GM23338 (cell line): ENCODE measurements around the gene BRAF. TPM values are rescaled to one million over a fixed set of nuclear protein-coding genes. Genes with fewer than 3 reads are reported as not detected.

Experiments
- ATAC-seq: fragments of 200-7000 bp; cut with Tn5 transposase; 3 replicates; pipeline ENCODE4 v1.9.1; 2020
- DNase-seq: peaks from one replicate; pipeline ENCODE4 v3.0.0-alpha.2; 2015; ENCODE audit warnings: low spot score
- H2AFZ ChIP-seq: fragments of 200-600 bp; sonication (generic); 2 replicates; pipeline ENCODE4 v1.8.0; 2016; ENCODE audit warnings: antibody characterized with exemption, mild to moderate bottlenecking, moderate library complexity
- H3F3A ChIP-seq: fragments of 200-600 bp; sonication (generic); replicated peaks from 2 replicates; pipeline ENCODE4 v1.8.0; 2017; ENCODE audit warnings: antibody characterized with exemption, mixed run types, low read depth
- H3K27ac ChIP-seq: fragments of 200-600 bp; sonication (generic); 2 replicates; pipeline ENCODE4 v1.6.1; 2016; ENCODE audit warnings: low read depth
- H3K27me3 ChIP-seq: fragments of 200-600 bp; sonication (generic); 2 replicates; pipeline ENCODE4 v1.8.0; 2016; ENCODE audit warnings: mild to moderate bottlenecking, mixed run types, moderate library complexity; ENCODE audit not compliant: insufficient read depth
- H3K36me3 ChIP-seq: fragments of 200-600 bp; sonication (generic); 2 replicates; pipeline ENCODE4 v1.8.0; 2016; ENCODE audit warnings: mild to moderate bottlenecking; ENCODE audit not compliant: insufficient read depth
- H3K4me1 ChIP-seq: fragments of 200-600 bp; sonication (generic); 2 replicates; pipeline ENCODE4 v1.8.0; 2016; ENCODE audit warnings: mild to moderate bottlenecking, moderate library complexity; ENCODE audit not compliant: insufficient read depth
- H3K4me2 ChIP-seq: fragments of 200-600 bp; sonication (generic); 2 replicates; pipeline ENCODE4 v1.7.1; 2017; ENCODE audit warnings: mixed run types
- H3K4me3 ChIP-seq: fragments of 200-600 bp; sonication (generic); 2 replicates; pipeline ENCODE4 v1.6.1; 2016; ENCODE audit warnings: mixed run types
- H3K79me2 ChIP-seq: fragments of 200-600 bp; sonication (generic); replicated peaks from 2 replicates; pipeline ENCODE4 v1.8.0; 2017; ENCODE audit warnings: mild to moderate bottlenecking; ENCODE audit not compliant: insufficient read depth
- H3K9me2 ChIP-seq: fragments of 200-600 bp; sonication (generic); 2 replicates; pipeline ENCODE4 v1.8.0; 2017; ENCODE audit not compliant: insufficient read depth
- H4K20me1 ChIP-seq: fragments of 200-600 bp; sonication (generic); replicated peaks from 2 replicates; pipeline ENCODE4 v1.8.0; 2017; ENCODE audit warnings: mild to moderate bottlenecking; ENCODE audit not compliant: insufficient read depth
- H3K27ac Mint-ChIP-seq: 2 replicates; pipeline ENCODE4 v1.8.0; 2020; ENCODE audit warnings: inconsistent platforms, mild to moderate bottlenecking, moderate library complexity, mixed read lengths
- H3K27me3 Mint-ChIP-seq: 3 replicates; pipeline ENCODE4 v1.8.0; 2022; ENCODE audit warnings: low read depth, mild to moderate bottlenecking, moderate library complexity, mixed read lengths, inconsistent platforms; ENCODE audit not compliant: insufficient read depth, poor library complexity
- H3K36me3 Mint-ChIP-seq: 3 replicates; pipeline ENCODE4 v1.8.0; 2021; ENCODE audit warnings: low read depth, mild to moderate bottlenecking, inconsistent platforms, moderate library complexity, mixed read lengths
- H3K4me1 Mint-ChIP-seq: 3 replicates; pipeline ENCODE4 v1.8.0; 2020; ENCODE audit warnings: mild to moderate bottlenecking, inconsistent platforms, mixed read lengths
- H3K4me3 Mint-ChIP-seq: 3 replicates; pipeline ENCODE4 v1.8.0; 2021; ENCODE audit warnings: moderate library complexity, mild to moderate bottlenecking, inconsistent platforms, mixed read lengths
- H3K9me3 Mint-ChIP-seq: 3 replicates; pipeline ENCODE4 v1.8.0; 2020; ENCODE audit warnings: moderate library complexity, mild to moderate bottlenecking, inconsistent platforms, mixed read lengths
- EZH2 ChIP-seq: fragments of 200-600 bp; sonication (generic); IDR thresholded peaks from one replicate; pipeline ENCODE4 v1.8.0; 2017; ENCODE audit warnings: antibody characterized with exemption, mild to moderate bottlenecking, low read depth; ENCODE audit not compliant: unreplicated experiment
- JUNB ChIP-seq: IDR thresholded peaks from one replicate; pipeline ENCODE4 v1.6.1; 2016; ENCODE audit warnings: antibody characterized with exemption; ENCODE audit not compliant: unreplicated experiment
- NANOG ChIP-seq: IDR thresholded peaks from 2 replicates; pipeline ENCODE4 v1.6.1; 2016; ENCODE audit warnings: antibody characterized with exemption, borderline replicate concordance
- ZNF114 ChIP-seq: fragments of 250-450 bp; sonication (Bioruptor Pico); IDR thresholded peaks from 2 replicates; pipeline ENCODE4 v1.5.0; 2020; ENCODE audit warnings: mild to moderate bottlenecking, moderate library complexity
- ZNF331 ChIP-seq: fragments of 250-450 bp; sonication (Bioruptor Pico); IDR thresholded peaks from 2 replicates; pipeline ENCODE4 v1.5.0; 2020; ENCODE audit warnings: low read depth, mild to moderate bottlenecking, moderate library complexity
- polyA plus RNA-seq: library from polyadenylated mRNA; unstranded; fragments of >200 nt; fragmentation: Nextera tagmentation; extraction: Ambion mirVana; gene quantifications from 2 replicates; pipeline ENCODE4 v1.2.1, GENCODE V29; 2016
- total RNA-seq: library from RNA; depleted of rRNA; stranded (reverse); fragments of >200 nt; shearing (Covaris generic); gene quantifications from 2 replicates; pipeline ENCODE4 v1.2.3, GENCODE V29; 2014
- TF ChIP-seq, protein P1 (sequence below): fragments of 250-450 bp; sonication (Bioruptor Pico); IDR thresholded peaks from 2 replicates; pipeline ENCODE4 v1.5.0; 2020; ENCODE audit warnings: mild to moderate bottlenecking, moderate library complexity

BRAF gene
- total and polyA plus RNA-seq, 2 experiments from 2014 or later, result 14.6 to 36.8 TPM

GRCh38 chr7:140722254-140722653 is 202.5 kb downstream of the BRAF start:
- H3K27me3 ChIP-seq, result no peaks in the 10 kb centered on the region
- Mint-ChIP-seq H3K4me1 (no peaks in the 10 kb centered on the region), H3K27me3 (peaks cover 2% of the 10 kb centered on the region), H3K36me3 (no peaks in the 10 kb centered on the region), H3K4me3 (no peak overlapping the region), H3K27ac (no peak overlapping the region), H3K9me3 (no peaks in the 10 kb centered on the region)
- TF ChIP-seq EZH2 (no peak), ZNF114 (no peak), ZNF331 (CRISPR knock-in tag) (no peak), NANOG (no peak)
- no peaks in the 10 kb centered on the region for H4K20me1 ChIP-seq
- no peaks in the 10 kb centered on the region for H3K79me2 ChIP-seq
- no peaks in the 10 kb centered on the region for H3K36me3 ChIP-seq
- H3K4me2 ChIP-seq, result no peak overlapping the region
- H3K27ac ChIP-seq, result 0 out of 2 replicates have a peak overlapping the region, but pooled peaks have one; percentile 56
- DNase-seq (no peak), ATAC-seq (no peak)
- no peaks in the 10 kb centered on the region for H3F3A ChIP-seq
- H2AFZ ChIP-seq, result no peak overlapping the region
- H3K4me1 ChIP-seq, result no peaks in the 10 kb centered on the region
- no peaks in the 10 kb centered on the region for H3K9me2 ChIP-seq
- no peak overlapping the region for H3K4me3 ChIP-seq

DNA sequence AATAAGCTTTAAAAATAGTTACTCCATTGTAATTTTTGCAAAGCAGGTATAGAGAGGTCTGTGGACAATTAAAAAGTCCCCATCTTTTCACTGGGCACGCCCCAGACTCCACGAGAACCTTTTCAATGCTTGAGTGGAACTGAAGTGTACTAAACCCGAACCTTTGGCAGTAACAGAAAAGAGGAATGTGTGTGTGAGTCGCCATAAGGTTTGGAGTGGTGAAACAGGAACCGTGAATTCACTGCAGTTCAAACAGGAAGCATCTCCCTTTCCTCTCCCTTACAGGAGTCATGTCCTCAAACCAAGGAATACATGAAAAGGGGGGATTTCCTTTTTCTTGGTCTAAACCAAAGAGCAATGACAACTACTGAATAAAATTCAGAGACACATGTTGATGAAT is 205.0 kb downstream of the BRAF start:
- no peak overlapping the region for H3K4me2 ChIP-seq
- no peak for DNase-seq
- H3K27ac ChIP-seq, result no peak overlapping the region
- no peaks in the 10 kb centered on the region for H3F3A ChIP-seq
- no peak for ATAC-seq
- Mint-ChIP-seq H3K4me3 (no peak overlapping the region), H3K36me3 (peaks cover 7% of the 10 kb centered on the region), H3K4me1 (no peaks in the 10 kb centered on the region), H3K27me3 (peaks cover 6% of the 10 kb centered on the region), H3K9me3 (peaks cover 4% of the 10 kb centered on the region; the same call in 2 of the 3 replicates), H3K27ac (no peak overlapping the region)
- no peaks in the 10 kb centered on the region for H3K4me1 ChIP-seq
- no peaks in the 10 kb centered on the region for H3K36me3 ChIP-seq
- TF ChIP-seq JUNB (no peak), ZNF114 (no peak), NANOG (no peak)
- TF ChIP-seq, protein P1, sequence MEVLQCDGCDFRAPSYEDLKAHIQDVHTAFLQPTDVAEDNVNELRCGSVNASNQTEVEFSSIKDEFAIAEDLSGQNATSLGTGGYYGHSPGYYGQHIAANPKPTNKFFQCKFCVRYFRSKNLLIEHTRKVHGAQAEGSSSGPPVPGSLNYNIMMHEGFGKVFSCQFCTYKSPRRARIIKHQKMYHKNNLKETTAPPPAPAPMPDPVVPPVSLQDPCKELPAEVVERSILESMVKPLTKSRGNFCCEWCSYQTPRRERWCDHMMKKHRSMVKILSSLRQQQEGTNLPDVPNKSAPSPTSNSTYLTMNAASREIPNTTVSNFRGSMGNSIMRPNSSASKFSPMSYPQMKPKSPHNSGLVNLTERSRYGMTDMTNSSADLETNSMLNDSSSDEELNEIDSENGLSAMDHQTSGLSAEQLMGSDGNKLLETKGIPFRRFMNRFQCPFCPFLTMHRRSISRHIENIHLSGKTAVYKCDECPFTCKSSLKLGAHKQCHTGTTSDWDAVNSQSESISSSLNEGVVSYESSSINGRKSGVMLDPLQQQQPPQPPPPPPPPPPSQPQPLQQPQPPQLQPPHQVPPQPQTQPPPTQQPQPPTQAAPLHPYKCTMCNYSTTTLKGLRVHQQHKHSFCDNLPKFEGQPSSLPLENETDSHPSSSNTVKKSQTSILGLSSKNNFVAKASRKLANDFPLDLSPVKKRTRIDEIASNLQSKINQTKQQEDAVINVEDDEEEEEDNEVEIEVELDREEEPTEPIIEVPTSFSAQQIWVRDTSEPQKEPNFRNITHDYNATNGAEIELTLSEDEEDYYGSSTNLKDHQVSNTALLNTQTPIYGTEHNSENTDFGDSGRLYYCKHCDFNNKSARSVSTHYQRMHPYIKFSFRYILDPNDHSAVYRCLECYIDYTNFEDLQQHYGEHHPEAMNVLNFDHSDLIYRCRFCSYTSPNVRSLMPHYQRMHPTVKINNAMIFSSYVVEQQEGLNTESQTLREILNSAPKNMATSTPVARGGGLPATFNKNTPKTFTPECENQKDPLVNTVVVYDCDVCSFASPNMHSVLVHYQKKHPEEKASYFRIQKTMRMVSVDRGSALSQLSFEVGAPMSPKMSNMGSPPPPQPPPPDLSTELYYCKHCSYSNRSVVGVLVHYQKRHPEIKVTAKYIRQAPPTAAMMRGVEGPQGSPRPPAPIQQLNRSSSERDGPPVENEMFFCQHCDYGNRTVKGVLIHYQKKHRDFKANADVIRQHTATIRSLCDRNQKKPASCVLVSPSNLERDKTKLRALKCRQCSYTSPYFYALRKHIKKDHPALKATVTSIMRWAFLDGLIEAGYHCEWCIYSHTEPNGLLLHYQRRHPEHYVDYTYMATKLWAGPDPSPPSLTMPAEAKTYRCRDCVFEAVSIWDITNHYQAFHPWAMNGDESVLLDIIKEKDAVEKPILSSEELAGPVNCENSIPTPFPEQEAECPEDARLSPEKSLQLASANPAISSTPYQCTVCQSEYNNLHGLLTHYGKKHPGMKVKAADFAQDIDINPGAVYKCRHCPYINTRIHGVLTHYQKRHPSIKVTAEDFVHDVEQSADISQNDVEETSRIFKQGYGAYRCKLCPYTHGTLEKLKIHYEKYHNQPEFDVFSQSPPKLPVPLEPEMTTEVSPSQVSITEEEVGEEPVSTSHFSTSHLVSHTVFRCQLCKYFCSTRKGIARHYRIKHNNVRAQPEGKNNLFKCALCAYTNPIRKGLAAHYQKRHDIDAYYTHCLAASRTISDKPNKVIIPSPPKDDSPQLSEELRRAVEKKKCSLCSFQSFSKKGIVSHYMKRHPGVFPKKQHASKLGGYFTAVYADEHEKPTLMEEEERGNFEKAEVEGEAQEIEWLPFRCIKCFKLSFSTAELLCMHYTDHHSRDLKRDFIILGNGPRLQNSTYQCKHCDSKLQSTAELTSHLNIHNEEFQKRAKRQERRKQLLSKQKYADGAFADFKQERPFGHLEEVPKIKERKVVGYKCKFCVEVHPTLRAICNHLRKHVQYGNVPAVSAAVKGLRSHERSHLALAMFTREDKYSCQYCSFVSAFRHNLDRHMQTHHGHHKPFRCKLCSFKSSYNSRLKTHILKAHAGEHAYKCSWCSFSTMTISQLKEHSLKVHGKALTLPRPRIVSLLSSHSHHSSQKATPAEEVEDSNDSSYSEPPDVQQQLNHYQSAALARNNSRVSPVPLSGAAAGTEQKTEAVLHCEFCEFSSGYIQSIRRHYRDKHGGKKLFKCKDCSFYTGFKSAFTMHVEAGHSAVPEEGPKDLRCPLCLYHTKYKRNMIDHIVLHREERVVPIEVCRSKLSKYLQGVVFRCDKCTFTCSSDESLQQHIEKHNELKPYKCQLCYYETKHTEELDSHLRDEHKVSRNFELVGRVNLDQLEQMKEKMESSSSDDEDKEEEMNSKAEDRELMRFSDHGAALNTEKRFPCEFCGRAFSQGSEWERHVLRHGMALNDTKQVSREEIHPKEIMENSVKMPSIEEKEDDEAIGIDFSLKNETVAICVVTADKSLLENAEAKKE (CRISPR knock-in tag), result no peak
- H2AFZ ChIP-seq, result no peak overlapping the region
- H3K9me2 ChIP-seq, result no peaks in the 10 kb centered on the region
- H3K27me3 ChIP-seq, result no peaks in the 10 kb centered on the region
- H4K20me1 ChIP-seq, result no peaks in the 10 kb centered on the region
- no peaks in the 10 kb centered on the region for H3K79me2 ChIP-seq
- no peak overlapping the region for H3K4me3 ChIP-seq
